C4-2B (cell line): Measurements from ENCODE around the gene LRRC41.

Source experiments
- ZFX ChIP-seq: fragments of 450-650 bp; IDR thresholded peaks from 2 replicates; pipeline ENCODE4 v1.6.1; 2017
- TF ChIP-seq, protein P1 (sequence below): fragments of 450-650 bp; conservative IDR thresholded peaks from 2 replicates; pipeline ENCODE4 v1.5.1; 2017; ENCODE audit warnings: mild to moderate bottlenecking

- TF ChIP-seq, protein P1, sequence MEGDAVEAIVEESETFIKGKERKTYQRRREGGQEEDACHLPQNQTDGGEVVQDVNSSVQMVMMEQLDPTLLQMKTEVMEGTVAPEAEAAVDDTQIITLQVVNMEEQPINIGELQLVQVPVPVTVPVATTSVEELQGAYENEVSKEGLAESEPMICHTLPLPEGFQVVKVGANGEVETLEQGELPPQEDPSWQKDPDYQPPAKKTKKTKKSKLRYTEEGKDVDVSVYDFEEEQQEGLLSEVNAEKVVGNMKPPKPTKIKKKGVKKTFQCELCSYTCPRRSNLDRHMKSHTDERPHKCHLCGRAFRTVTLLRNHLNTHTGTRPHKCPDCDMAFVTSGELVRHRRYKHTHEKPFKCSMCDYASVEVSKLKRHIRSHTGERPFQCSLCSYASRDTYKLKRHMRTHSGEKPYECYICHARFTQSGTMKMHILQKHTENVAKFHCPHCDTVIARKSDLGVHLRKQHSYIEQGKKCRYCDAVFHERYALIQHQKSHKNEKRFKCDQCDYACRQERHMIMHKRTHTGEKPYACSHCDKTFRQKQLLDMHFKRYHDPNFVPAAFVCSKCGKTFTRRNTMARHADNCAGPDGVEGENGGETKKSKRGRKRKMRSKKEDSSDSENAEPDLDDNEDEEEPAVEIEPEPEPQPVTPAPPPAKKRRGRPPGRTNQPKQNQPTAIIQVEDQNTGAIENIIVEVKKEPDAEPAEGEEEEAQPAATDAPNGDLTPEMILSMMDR = no peak
- TF ChIP-seq ZFX = peak; percentile 99
Observed at GRCh38 chr1:46302641-46303037, 777 bp downstream of the LRRC41 start.
